Progenitor cell of endocrine pancreas (in vitro differentiated cells): ENCODE results near the gene NDUFV3. TPM values are rescaled to one million over a fixed set of nuclear protein-coding genes. Genes with fewer than 3 reads are reported as not detected.
"Not testable (repeated sequence)": the region's sequence is repeated elsewhere in the genome, so short reads cannot be mapped to it uniquely, and the experiment has no call there.

Experiments
- DNase-seq: peaks from one replicate; pipeline ENCODE4 v3.0.0; 2021; ENCODE audit warnings: low spot score; ENCODE audit not compliant: unreplicated experiment
- H3K27ac Mint-ChIP-seq: 2 replicates; pipeline ENCODE4 v1.8.0; 2021; ENCODE audit warnings: mild to moderate bottlenecking, moderate library complexity, mixed read lengths
- H3K27me3 Mint-ChIP-seq: 2 replicates; pipeline ENCODE4 v1.8.0; 2021; ENCODE audit warnings: mixed read lengths
- H3K36me3 Mint-ChIP-seq: 2 replicates; pipeline ENCODE4 v1.8.0; 2022; ENCODE audit warnings: mixed read lengths; ENCODE audit not compliant: insufficient read depth
- H3K4me1 Mint-ChIP-seq: 2 replicates; pipeline ENCODE4 v1.8.0; 2021; ENCODE audit warnings: low read depth, mixed read lengths
- H3K4me3 Mint-ChIP-seq: 2 replicates; pipeline ENCODE4 v1.8.0; 2021; ENCODE audit warnings: low read depth, mild to moderate bottlenecking, moderate library complexity, mixed read lengths
- H3K9me3 Mint-ChIP-seq: 2 replicates; pipeline ENCODE4 v1.8.0; 2021; ENCODE audit warnings: low read depth, mixed read lengths
- CTCF ChIP-seq: fragments of 200-600 bp; sonication (generic); IDR thresholded peaks from one replicate; pipeline ENCODE4 v1.5.0; 2021; ENCODE audit warnings: antibody characterized with exemption, mild to moderate bottlenecking; ENCODE audit not compliant: unreplicated experiment
- total RNA-seq: library from RNA; stranded (reverse); gene quantifications from 2 replicates; pipeline ENCODE4 v1.2.1, GENCODE V29; 2021

The NDUFV3 gene
- total RNA-seq, 1 donor from 2014 or later = 31.2 TPM

DNA sequence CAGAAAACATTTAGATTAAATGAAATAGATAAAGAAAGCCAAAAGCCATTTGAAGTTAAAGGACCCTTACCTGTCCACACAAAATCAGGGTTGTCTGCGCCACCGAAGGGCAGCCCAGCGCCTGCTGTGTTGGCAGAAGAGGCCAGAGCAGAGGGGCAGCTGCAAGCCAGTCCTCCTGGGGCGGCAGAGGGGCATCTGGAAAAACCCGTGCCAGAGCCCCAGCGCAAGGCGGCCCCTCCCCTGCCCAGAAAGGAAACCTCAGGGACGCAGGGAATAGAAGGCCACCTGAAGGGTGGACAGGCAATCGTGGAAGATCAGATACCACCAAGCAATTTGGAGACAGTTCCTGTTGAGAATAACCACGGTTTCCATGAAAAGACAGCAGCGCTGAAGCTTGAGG lies 10.7 kb downstream of the NDUFV3 start:
- Mint-ChIP-seq H3K4me3 (no peak overlapping the region), H3K27me3 (no peaks in the 10 kb centered on the region), H3K4me1 (no peaks in the 10 kb centered on the region), H3K36me3 (peaks cover 22% of the 10 kb centered on the region), H3K9me3 (no peaks in the 10 kb centered on the region), H3K27ac (no peak overlapping the region)
- no peak for TF ChIP-seq CTCF
- no peak for DNase-seq

GRCh38 chr21:42905195-42905594 lies 12.1 kb downstream of the NDUFV3 start:
- Mint-ChIP-seq H3K27ac (no peak overlapping the region), H3K4me1 (no peaks in the 10 kb centered on the region), H3K36me3 (peaks cover 21% of the 10 kb centered on the region), H3K4me3 (no peak overlapping the region), H3K27me3 (no peaks in the 10 kb centered on the region), H3K9me3 (no peaks in the 10 kb centered on the region)
- TF ChIP-seq CTCF = no peak
- DNase-seq = no peak

GRCh38 chr21:42906233-42906632 lies 13.1 kb downstream of the NDUFV3 start:
- Mint-ChIP-seq H3K4me1 (no peaks in the 10 kb centered on the region), H3K4me3 (no peak overlapping the region), H3K9me3 (no peaks in the 10 kb centered on the region), H3K27me3 (no peaks in the 10 kb centered on the region), H3K27ac (no peak overlapping the region), H3K36me3 (peaks cover 20% of the 10 kb centered on the region)
- no peak for DNase-seq
- no peak for TF ChIP-seq CTCF

DNA sequence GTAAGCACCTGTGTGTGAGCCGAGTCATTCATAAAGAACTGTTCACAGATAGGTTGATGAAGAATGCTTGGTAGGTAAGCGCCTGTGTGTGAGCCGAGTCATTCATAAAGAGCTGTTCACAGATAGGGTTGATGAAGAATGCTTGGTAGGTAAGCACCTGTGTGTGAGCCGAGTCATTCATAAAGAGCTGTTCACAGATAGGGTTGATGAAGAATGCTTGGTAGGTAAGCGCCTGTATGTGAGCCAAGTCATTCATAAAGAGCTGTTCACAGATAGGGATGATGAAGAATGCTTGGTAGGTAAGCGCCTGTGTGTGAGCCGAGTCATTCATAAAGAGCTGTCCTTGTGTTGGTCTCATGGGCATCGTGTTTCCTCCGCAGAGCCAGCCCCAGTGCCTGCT lies 15.4 kb downstream of the NDUFV3 start:
- H3K4me3 Mint-ChIP-seq, H3K9me3 Mint-ChIP-seq, H3K4me1 Mint-ChIP-seq, H3K27ac Mint-ChIP-seq, H3K27me3 Mint-ChIP-seq, DNase-seq: not testable (repeated sequence)
- peaks cover 15% of the 10 kb centered on the region for H3K36me3 Mint-ChIP-seq

GRCh38 chr21:42911920-42912319 lies 18.8 kb downstream of the NDUFV3 start:
- not testable (repeated sequence) for H3K27me3 Mint-ChIP-seq, H3K4me3 Mint-ChIP-seq, H3K27ac Mint-ChIP-seq, H3K4me1 Mint-ChIP-seq, DNase-seq, H3K9me3 Mint-ChIP-seq, H3K36me3 Mint-ChIP-seq

GRCh38 chr21:42913476-42913875 lies 20.4 kb downstream of the NDUFV3 start:
- no peak for DNase-seq
- no peak for TF ChIP-seq CTCF
- Mint-ChIP-seq H3K4me3 (no peak overlapping the region), H3K36me3 (peaks cover 8% of the 10 kb centered on the region), H3K9me3 (no peaks in the 10 kb centered on the region), H3K4me1 (no peaks in the 10 kb centered on the region), H3K27me3 (no peaks in the 10 kb centered on the region), H3K27ac (peak overlapping the region; percentile 45)
